ENCODE measurements around the gene HMCN2. TPM values are rescaled to one million over a fixed set of nuclear protein-coding genes. Genes with fewer than 3 reads are reported as not detected.

HMCN2 gene
- total RNA-seq, 1 donor from 2014 or later, result not detected

- no peaks in the 10 kb centered on the region for H3K9me3 Mint-ChIP-seq
- H3K36me3 Mint-ChIP-seq (ENCODE audit: low read depth), result no peaks in the 10 kb centered on the region
- ChIA-PET POLR2A (no interaction called here), CTCF (no interaction called here)
- ATAC-seq (ENCODE audit: low read depth) (no peak), DNase-seq (no peak)
- intact Hi-C loops (cut with micrococcal nuclease), result no loop called here
- H3K4me3 Mint-ChIP-seq, result no peak overlapping the region
- no peak overlapping the region for H3K27ac Mint-ChIP-seq
- H3K4me1 Mint-ChIP-seq, result no peaks in the 10 kb centered on the region
- peaks cover 30% of the 10 kb centered on the region for H3K27me3 Mint-ChIP-seq
- TF ChIP-seq CTCF (IDR thresholded peaks at IDR 0.05), result no peak
These were observed 57.6 kb downstream of the HMCN2 start for GRCh38 chr9:130323051-130323745.

GRCh38 chr9:130325921-130326320, 60.4 kb downstream of the HMCN2 start:
- Mint-ChIP-seq H3K27ac (no peak overlapping the region), H3K27me3 (peaks cover 41% of the 10 kb centered on the region), H3K36me3 (ENCODE audit: low read depth) (no peaks in the 10 kb centered on the region), H3K4me3 (no peak overlapping the region), H3K9me3 (no peaks in the 10 kb centered on the region), H3K4me1 (no peaks in the 10 kb centered on the region)
- intact Hi-C loops (cut with micrococcal nuclease), result no loop called here
- no peak for TF ChIP-seq CTCF (IDR thresholded peaks at IDR 0.05)
- ChIA-PET CTCF (no interaction called here), POLR2A (no interaction called here)
- no peak for DNase-seq
- no peak for ATAC-seq (ENCODE audit: low read depth)

GRCh38 chr9:130327070-130327780, 61.7 kb downstream of the HMCN2 start:
- Mint-ChIP-seq H3K4me1 (no peaks in the 10 kb centered on the region), H3K27me3 (peaks cover 33% of the 10 kb centered on the region), H3K36me3 (ENCODE audit: low read depth) (no peaks in the 10 kb centered on the region), H3K9me3 (no peaks in the 10 kb centered on the region), H3K4me3 (no peak overlapping the region), H3K27ac (no peak overlapping the region)
- DNase-seq (no peak), ATAC-seq (ENCODE audit: low read depth) (no peak)
- TF ChIP-seq CTCF (IDR thresholded peaks at IDR 0.05), result no peak
- POLR2A ChIA-PET, result no interaction called here
- intact Hi-C loops (cut with micrococcal nuclease), result no loop called here
- CTCF ChIA-PET, result no interaction called here

- intact Hi-C loops (cut with micrococcal nuclease), result no loop called here
- ATAC-seq (ENCODE audit: low read depth), result no peak
- Mint-ChIP-seq H3K36me3 (ENCODE audit: low read depth) (no peaks in the 10 kb centered on the region), H3K27me3 (peaks cover 37% of the 10 kb centered on the region), H3K27ac (no peak overlapping the region), H3K9me3 (no peaks in the 10 kb centered on the region), H3K4me3 (no peak overlapping the region), H3K4me1 (no peaks in the 10 kb centered on the region)
- DNase-seq, result no peak
- POLR2A ChIA-PET, result interaction anchor here (0.6 kb wide), 1 partner anchor 628 kb away, joined by 3 read pairs; no protein-coding TSS in a partner anchor
- TF ChIP-seq CTCF (IDR thresholded peaks at IDR 0.05), result no peak
- CTCF ChIA-PET, result no interaction called here
These were observed 62.3 kb downstream of the HMCN2 start for GRCh38 chr9:130327781-130328348.

- Mint-ChIP-seq H3K27me3 (peaks cover 37% of the 10 kb centered on the region), H3K9me3 (no peaks in the 10 kb centered on the region), H3K36me3 (ENCODE audit: low read depth) (no peaks in the 10 kb centered on the region), H3K4me1 (no peaks in the 10 kb centered on the region), H3K27ac (no peak overlapping the region), H3K4me3 (no peak overlapping the region)
- ATAC-seq (ENCODE audit: low read depth) (no peak), DNase-seq (no peak)
- POLR2A ChIA-PET, result interaction anchor here (0.6 kb wide), 1 partner anchor 628 kb away, joined by 3 read pairs; no protein-coding TSS in a partner anchor
- intact Hi-C loops (cut with micrococcal nuclease), result no loop called here
- no peak for TF ChIP-seq CTCF (IDR thresholded peaks at IDR 0.05)
- CTCF ChIA-PET, result no interaction called here
These were observed 62.8 kb downstream of the HMCN2 start for GRCh38 chr9:130328349-130328801.

Measured in activated B cell treated with CpG ODN at 0.5 μM for 24 hours (primary cell).